Osteocyte (in vitro differentiated cells): ENCODE results near the gene GRP. TPM values are rescaled to one million over a fixed set of nuclear protein-coding genes. Genes with fewer than 3 reads are reported as not detected.

Source experiments
- DNase-seq: peaks from one replicate; pipeline ENCODE4 v3.0.0; 2021; ENCODE audit warnings: mixed read lengths; ENCODE audit not compliant: unreplicated experiment; ENCODE audit errors: extremely low spot score
- H3K27ac Mint-ChIP-seq: one replicate; pipeline ENCODE4 v1.8.0; 2021; ENCODE audit warnings: mild to moderate bottlenecking, mixed read lengths; ENCODE audit not compliant: unreplicated experiment
- H3K27me3 Mint-ChIP-seq: one replicate; pipeline ENCODE4 v1.8.0; 2021; ENCODE audit warnings: mixed read lengths; ENCODE audit not compliant: unreplicated experiment
- H3K36me3 Mint-ChIP-seq: one replicate; pipeline ENCODE4 v1.8.0; 2021; ENCODE audit warnings: mixed read lengths; ENCODE audit not compliant: unreplicated experiment
- H3K4me1 Mint-ChIP-seq: one replicate; pipeline ENCODE4 v1.8.0; 2021; ENCODE audit warnings: mixed read lengths; ENCODE audit not compliant: unreplicated experiment
- H3K4me3 Mint-ChIP-seq: one replicate; pipeline ENCODE4 v1.8.0; 2021; ENCODE audit warnings: mild to moderate bottlenecking, moderate library complexity, mixed read lengths; ENCODE audit not compliant: unreplicated experiment
- H3K9me3 Mint-ChIP-seq: one replicate; pipeline ENCODE4 v1.8.0; 2021; ENCODE audit warnings: mixed read lengths; ENCODE audit not compliant: unreplicated experiment
- CTCF ChIP-seq: fragments of 200-600 bp; sonication (generic); IDR thresholded peaks from 2 replicates; pipeline ENCODE4 v1.5.0; 2021; ENCODE audit warnings: antibody characterized with exemption, mild to moderate bottlenecking, moderate library complexity
- total RNA-seq: library from RNA; stranded (reverse); gene quantifications from 2 replicates; pipeline ENCODE4 v1.2.1, GENCODE V29; 2021

GRP gene
- total RNA-seq, 1 donor from 2014 or later: not detected

DNA sequence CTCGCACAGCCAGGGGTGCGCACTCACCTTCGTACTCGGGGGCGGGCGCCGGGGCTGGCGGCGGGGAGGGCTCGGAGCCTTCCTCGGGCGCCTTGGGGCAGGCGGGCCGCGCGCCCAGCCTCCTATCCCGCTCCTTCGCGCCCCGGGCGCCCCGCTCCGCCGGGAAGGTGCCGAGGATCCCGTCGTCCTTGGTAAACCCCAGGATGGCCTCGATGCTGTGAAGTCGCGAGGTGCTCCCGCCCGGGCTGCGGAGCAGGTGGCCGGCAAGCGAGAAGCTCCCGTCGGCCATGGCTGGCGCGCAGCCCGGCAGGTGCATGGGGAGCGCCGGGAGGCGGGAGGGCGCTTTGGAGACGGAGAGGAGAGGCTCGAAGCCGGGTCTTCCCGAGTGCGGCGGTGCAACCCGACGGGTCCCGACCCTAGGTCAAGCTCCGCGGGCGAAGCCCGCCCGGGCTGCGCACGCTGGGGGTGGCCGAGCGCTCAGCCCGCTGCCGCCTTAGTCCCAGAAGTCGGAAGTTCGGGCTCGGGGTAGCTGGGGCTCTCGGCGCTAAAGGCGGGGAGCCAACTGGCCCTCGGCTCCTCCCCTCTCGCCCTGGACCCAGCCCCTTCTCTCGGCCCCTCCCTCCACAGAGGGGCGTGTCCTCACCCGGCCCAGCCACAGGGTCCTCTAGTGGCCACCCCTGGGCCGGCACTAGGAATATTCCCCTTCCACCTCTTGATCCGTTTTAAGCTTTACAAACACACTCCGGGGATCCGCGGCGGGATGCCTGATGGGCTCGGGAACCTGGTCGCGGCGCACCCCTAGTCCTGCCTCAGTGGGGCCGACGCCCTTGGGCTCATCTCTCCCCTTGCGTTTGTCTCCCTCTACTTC, 53.2 kb downstream of the GRP start, which contains the start of gene RAX:
Gene RAX (minus strand): TSS at position 564 of the 868 bp plus-strand sequence. CDS start 248 bp downstream, at position 316.
- Mint-ChIP-seq H3K4me3 (peak within 1 kb of the TSS; percentile 47), H3K9me3 (no peaks in the 10 kb centered on the region), H3K36me3 (no peaks in the 10 kb centered on the region), H3K27me3 (peaks cover 84% of the 10 kb centered on the region), H3K4me1 (peaks cover 22% of the 10 kb centered on the region), H3K27ac (no peak within 1 kb of the TSS)
- peak; percentile 30 for TF ChIP-seq CTCF
- no peak for DNase-seq

DNA sequence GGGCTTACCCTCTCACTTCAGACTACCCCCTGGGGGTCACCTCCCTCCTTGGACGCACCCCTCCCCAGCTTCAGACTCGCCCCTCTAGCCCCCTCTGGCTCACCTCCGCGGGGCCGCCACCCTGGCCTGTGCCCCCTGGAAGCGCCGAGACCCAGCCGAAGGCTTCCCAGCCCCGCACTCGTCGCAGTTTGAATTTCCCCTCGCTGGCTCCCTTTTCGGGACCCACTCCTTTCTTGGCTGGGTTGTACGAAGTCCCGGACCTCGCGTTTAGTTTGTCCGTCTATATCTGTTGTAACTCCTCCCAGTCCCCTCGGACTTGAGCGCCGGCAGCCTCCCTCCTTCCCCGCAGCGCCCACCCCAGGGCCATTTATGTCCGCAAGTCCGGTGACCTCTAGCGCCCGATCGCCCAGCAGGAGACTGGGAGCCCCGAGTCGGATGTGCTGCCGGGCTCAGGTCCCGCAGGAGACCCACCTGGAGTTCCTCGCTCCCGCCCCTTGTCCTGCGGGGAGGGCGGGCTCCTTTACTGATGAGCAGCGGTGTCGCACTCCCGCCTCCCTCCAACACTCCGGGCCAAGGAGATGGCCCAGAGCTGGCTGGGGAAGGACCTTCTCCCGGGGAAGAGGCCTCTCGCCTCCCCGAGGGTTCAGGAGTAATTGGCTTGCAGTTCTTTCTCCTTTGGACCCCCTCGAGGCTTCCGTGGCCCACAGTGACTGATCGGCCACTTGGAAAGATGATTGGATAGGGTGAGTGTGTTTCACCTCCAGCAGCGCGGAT, 54.0 kb downstream of the GRP start:
- no peak for TF ChIP-seq CTCF
- no peaks in the 10 kb centered on the region for H3K9me3 Mint-ChIP-seq
- H3K36me3 Mint-ChIP-seq: no peaks in the 10 kb centered on the region
- H3K4me1 Mint-ChIP-seq: peaks cover 14% of the 10 kb centered on the region
- H3K27ac Mint-ChIP-seq: no peak overlapping the region
- H3K27me3 Mint-ChIP-seq: peaks cover 83% of the 10 kb centered on the region
- peak overlapping the region; percentile 47 for H3K4me3 Mint-ChIP-seq
- DNase-seq: no peak

DNA sequence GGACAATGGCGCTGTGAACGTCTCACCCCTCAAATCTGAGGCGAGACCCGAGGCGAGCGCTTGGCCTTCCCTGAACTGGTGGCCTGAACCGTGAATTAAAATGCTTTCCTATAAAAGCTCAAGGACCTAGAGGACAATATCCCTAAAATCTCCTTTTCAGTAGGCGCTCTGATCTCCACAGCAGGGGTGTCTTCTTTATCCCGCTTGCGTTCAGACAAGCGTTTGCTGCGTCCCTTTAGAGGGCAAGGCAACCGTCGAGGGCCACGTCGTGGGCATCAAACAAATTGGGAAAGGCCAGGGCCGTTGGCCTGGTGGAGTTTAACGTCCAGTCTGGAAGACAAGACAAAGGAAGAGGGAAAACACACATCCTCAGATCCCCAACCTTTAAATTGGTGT, 54.6 kb downstream of the GRP start:
- Mint-ChIP-seq H3K9me3 (no peaks in the 10 kb centered on the region), H3K4me3 (no peak overlapping the region), H3K4me1 (peaks cover 11% of the 10 kb centered on the region), H3K27ac (no peak overlapping the region), H3K27me3 (peaks cover 84% of the 10 kb centered on the region), H3K36me3 (no peaks in the 10 kb centered on the region)
- no peak for DNase-seq
- no peak for TF ChIP-seq CTCF

GRCh38 chr18:59275406-59275949, 55.5 kb downstream of the GRP start:
- no peak for DNase-seq
- no peak for TF ChIP-seq CTCF
- Mint-ChIP-seq H3K27ac (no peak overlapping the region), H3K4me3 (no peak overlapping the region), H3K36me3 (no peaks in the 10 kb centered on the region), H3K4me1 (peaks cover 8% of the 10 kb centered on the region), H3K9me3 (no peaks in the 10 kb centered on the region), H3K27me3 (peaks cover 84% of the 10 kb centered on the region)
